Mammary epithelial cell (primary cell): ENCODE results near the gene GPC1.

Experiments
- EZH2 ChIP-seq: IDR thresholded peaks from 2 replicates; pipeline ENCODE4 v1.6.1; 2012; ENCODE audit warnings: low read length, inconsistent platforms, borderline replicate concordance
- TF ChIP-seq, protein P1 (sequence below), 2 donors: IDR thresholded peaks in 1 of 2; conservative IDR thresholded peaks in 1 of 2; 2 replicates each; pipeline ENCODE4 v1.5.1; 2011 to 2012; ENCODE audit warnings: inconsistent platforms in 2 of 2, low read length in 2 of 2, mild to moderate bottlenecking in 2 of 2, control low read depth in 1 of 2, low read depth in 1 of 2; ENCODE audit not compliant: insufficient read depth in 1 of 2; ENCODE audit errors: extremely low read depth in 1 of 2

DNA sequence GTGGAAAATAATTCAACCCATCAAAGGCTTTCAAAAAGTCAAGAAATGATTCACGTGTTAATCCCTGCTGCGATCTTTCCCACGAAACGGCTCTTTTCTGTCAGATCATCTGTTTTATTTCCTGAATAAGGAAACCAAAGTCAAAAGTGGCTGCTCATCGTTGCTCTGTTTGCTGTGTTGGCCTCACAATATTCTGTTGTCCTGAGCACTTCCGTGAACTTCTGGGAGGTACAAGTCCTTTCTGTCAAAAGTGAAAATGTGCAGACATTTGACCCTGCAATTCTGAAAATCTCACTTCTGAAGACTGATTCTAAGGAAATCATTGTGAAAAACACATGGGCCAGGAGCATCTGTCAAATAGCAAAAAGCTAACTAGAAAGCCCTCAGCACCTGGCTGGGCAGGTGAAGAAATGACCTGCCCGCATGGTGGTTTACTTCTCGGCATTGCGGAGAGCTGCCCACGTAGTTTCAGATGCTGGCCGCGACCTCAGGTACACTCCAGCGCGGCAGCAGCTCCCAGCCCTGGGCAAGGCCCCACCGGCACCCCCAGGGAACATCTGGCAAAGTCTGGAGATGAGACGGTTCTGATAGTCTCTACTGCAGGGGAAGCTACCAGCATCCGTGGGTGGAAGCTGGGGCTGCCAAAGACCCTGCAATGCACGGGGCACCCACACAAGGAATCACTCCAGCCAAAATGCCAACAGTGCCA, 31.9 kb upstream of the GPC1 start:
- TF ChIP-seq, protein P1, sequence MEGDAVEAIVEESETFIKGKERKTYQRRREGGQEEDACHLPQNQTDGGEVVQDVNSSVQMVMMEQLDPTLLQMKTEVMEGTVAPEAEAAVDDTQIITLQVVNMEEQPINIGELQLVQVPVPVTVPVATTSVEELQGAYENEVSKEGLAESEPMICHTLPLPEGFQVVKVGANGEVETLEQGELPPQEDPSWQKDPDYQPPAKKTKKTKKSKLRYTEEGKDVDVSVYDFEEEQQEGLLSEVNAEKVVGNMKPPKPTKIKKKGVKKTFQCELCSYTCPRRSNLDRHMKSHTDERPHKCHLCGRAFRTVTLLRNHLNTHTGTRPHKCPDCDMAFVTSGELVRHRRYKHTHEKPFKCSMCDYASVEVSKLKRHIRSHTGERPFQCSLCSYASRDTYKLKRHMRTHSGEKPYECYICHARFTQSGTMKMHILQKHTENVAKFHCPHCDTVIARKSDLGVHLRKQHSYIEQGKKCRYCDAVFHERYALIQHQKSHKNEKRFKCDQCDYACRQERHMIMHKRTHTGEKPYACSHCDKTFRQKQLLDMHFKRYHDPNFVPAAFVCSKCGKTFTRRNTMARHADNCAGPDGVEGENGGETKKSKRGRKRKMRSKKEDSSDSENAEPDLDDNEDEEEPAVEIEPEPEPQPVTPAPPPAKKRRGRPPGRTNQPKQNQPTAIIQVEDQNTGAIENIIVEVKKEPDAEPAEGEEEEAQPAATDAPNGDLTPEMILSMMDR (conservative IDR thresholded peaks at IDR 0.05 in 1 of 2, IDR thresholded peaks at IDR 0.05 in 1 of 2; ENCODE audit: extremely low read depth in 1 of 2, insufficient read depth in 1 of 2, low read depth in 1 of 2, low read length in 2 of 2) = no peak
- TF ChIP-seq EZH2 = no peak
